ENCODE data around the gene CRB3. TPM values are rescaled to one million over a fixed set of nuclear protein-coding genes. Genes with fewer than 3 reads are reported as not detected.
"Not testable (repeated sequence)": the region's sequence is repeated elsewhere in the genome, so short reads cannot be mapped to it uniquely, and the experiment has no call there.

The CRB3 gene
- total RNA-seq, 4 donors from 2014 or later: 75.7 to 124 (median 88.7) TPM

- 0 to 1% methylated on average over 15 to 24 of the region's 114 CpGs for WGBS, 2 donors
- intact Hi-C loops (cut with DNase I; ENCODE audit: low total_unique reads): no loop called here
- peak within 1 kb of the TSS; percentile 75 for H3K4me3 ChIP-seq (ENCODE audit: low read depth, poor library complexity, severe bottlenecking)
- TF ChIP-seq POLR2A (IDR thresholded peaks at IDR 0.05) (peak in 1 of 2 donors; percentile 77), CTCF (IDR thresholded peaks at IDR 0.05) (no peak)
- no peak for DNase-seq (ENCODE audit: low spot score in 2 of 2)
Observed at GRCh38 chr19:6424195-6424938, 39.7 kb upstream of the CRB3 start, which contains the start of gene KHSRP. TSS of gene KHSRP (minus strand) at chr19:6424811. CDS start at chr19:6424701, 110 bp downstream.

- WGBS, 2 donors: 1 to 4% methylated on average over 35 to 43 of the region's 43 CpGs
Observed at GRCh38 chr19:6424939-6425731, 38.9 kb upstream of the CRB3 start.

GRCh38 chr19:6425732-6426620 is 38.1 kb upstream of the CRB3 start:
- intact Hi-C loops (cut with DNase I; ENCODE audit: low total_unique reads): no loop called here
- TF ChIP-seq POLR2A (IDR thresholded peaks at IDR 0.05) (no peak), CTCF (IDR thresholded peaks at IDR 0.05) (no peak)
- H3K4me3 ChIP-seq (ENCODE audit: low read depth, poor library complexity, severe bottlenecking): no peak overlapping the region
- 94 to 97% methylated on average over 16 to 21 of the region's 21 CpGs for WGBS, 2 donors
- DNase-seq (ENCODE audit: low spot score in 2 of 2): peak in 1 of 2 donors; percentile 86

More at GRCh38 chr19:6424939-6425731, 38.9 kb upstream of the CRB3 start:
- intact Hi-C loops (cut with DNase I; ENCODE audit: low total_unique reads): no loop called here
- DNase-seq (ENCODE audit: low spot score in 2 of 2): peak; percentile 100
- TF ChIP-seq POLR2A (IDR thresholded peaks at IDR 0.05) (no peak), CTCF (IDR thresholded peaks at IDR 0.05) (no peak)
- no peak overlapping the region for H3K4me3 ChIP-seq (ENCODE audit: low read depth, poor library complexity, severe bottlenecking)

- 96 to 97% methylated on average over 18 of the region's 18 CpGs for WGBS, 2 donors
- no peak overlapping the region for H3K4me3 ChIP-seq (ENCODE audit: low read depth, poor library complexity, severe bottlenecking)
- no peak for DNase-seq (ENCODE audit: low spot score in 2 of 2)
- intact Hi-C loops (cut with DNase I; ENCODE audit: low total_unique reads): no loop called here
- TF ChIP-seq CTCF (IDR thresholded peaks at IDR 0.05) (no peak), POLR2A (IDR thresholded peaks at IDR 0.05) (no peak)
Observed at GRCh38 chr19:6427131-6427530, 36.9 kb upstream of the CRB3 start.

- WGBS, 2 donors: 88 to 94% methylated on average over 2 of the region's 2 CpGs
- DNase-seq (ENCODE audit: low spot score in 2 of 2); intact Hi-C loops (cut with DNase I; ENCODE audit: low total_unique reads); H3K4me3 ChIP-seq (ENCODE audit: low read depth, poor library complexity, severe bottlenecking): not testable (repeated sequence)
Observed at GRCh38 chr19:6428692-6429418, 35.2 kb upstream of the CRB3 start.

Data from lower leg skin (tissue), 4 donors.